ENCODE data around the gene MYMX.
"Not testable (repeated sequence)": the region's sequence is repeated elsewhere in the genome, so short reads cannot be mapped to it uniquely, and the experiment has no call there.

Gene MYMX

DNA sequence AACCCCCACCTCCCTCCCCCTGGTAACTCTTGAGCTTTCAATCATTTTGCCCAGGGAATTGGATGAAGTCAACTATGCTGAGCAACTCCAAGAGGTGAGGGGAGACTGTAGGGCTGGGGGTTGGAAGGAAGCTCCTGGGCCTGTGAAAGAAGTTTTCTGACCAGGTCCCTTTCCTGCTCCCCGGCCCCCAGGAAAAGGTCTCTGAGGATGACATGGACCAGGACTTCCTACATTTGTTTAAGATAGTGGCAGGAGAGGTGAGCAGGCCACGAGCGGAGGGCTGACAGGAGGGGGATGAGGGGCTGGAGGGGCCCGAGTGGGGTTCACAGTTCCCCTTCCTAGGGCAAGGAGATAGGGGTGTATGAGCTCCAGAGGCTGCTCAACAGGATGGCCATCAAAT, 36.3 kb upstream of the MYMX start:
- H3K4me1 ChIP-seq (ENCODE audit: control insufficient read depth, low read length): peaks cover 9% of the 10 kb centered on the region
- no peak overlapping the region for H3K4me3 ChIP-seq (ENCODE audit: low read length)
- H3K79me2 ChIP-seq (ENCODE audit: control insufficient read depth, low read length): no peaks in the 10 kb centered on the region
- H4K20me1 ChIP-seq (ENCODE audit: control insufficient read depth, insufficient read depth, low read depth, low read length): no peaks in the 10 kb centered on the region
- H3K9me3 ChIP-seq (ENCODE audit: control insufficient read depth, insufficient read depth, low read length): no peaks in the 10 kb centered on the region
- H3K36me3 ChIP-seq (ENCODE audit: control insufficient read depth, low read length): no peaks in the 10 kb centered on the region
- no peaks in the 10 kb centered on the region; the same call in 1 of the 2 replicates for H3F3A ChIP-seq (ENCODE audit: control insufficient read depth, insufficient read depth)
- TF ChIP-seq, protein P1, sequence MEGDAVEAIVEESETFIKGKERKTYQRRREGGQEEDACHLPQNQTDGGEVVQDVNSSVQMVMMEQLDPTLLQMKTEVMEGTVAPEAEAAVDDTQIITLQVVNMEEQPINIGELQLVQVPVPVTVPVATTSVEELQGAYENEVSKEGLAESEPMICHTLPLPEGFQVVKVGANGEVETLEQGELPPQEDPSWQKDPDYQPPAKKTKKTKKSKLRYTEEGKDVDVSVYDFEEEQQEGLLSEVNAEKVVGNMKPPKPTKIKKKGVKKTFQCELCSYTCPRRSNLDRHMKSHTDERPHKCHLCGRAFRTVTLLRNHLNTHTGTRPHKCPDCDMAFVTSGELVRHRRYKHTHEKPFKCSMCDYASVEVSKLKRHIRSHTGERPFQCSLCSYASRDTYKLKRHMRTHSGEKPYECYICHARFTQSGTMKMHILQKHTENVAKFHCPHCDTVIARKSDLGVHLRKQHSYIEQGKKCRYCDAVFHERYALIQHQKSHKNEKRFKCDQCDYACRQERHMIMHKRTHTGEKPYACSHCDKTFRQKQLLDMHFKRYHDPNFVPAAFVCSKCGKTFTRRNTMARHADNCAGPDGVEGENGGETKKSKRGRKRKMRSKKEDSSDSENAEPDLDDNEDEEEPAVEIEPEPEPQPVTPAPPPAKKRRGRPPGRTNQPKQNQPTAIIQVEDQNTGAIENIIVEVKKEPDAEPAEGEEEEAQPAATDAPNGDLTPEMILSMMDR (IDR thresholded peaks at IDR 0.05; ENCODE audit: low read depth, low read length, poor library complexity, severe bottlenecking): no peak
- no peak for TF ChIP-seq EZH2phosphoT487 (IDR thresholded peaks at IDR 0.05; ENCODE audit: borderline replicate concordance, low read length)
- no peaks in the 10 kb centered on the region for H3K9me2 ChIP-seq (replicated peaks; ENCODE audit: control insufficient read depth, low read length)
- peaks cover 14% of the 10 kb centered on the region for H3K27me3 ChIP-seq (ENCODE audit: control insufficient read depth, low read length)
- no peak overlapping the region for H3K4me2 ChIP-seq (ENCODE audit: low read length)
- no peak overlapping the region for H3K27ac ChIP-seq (ENCODE audit: low read depth, low read length)

DNA sequence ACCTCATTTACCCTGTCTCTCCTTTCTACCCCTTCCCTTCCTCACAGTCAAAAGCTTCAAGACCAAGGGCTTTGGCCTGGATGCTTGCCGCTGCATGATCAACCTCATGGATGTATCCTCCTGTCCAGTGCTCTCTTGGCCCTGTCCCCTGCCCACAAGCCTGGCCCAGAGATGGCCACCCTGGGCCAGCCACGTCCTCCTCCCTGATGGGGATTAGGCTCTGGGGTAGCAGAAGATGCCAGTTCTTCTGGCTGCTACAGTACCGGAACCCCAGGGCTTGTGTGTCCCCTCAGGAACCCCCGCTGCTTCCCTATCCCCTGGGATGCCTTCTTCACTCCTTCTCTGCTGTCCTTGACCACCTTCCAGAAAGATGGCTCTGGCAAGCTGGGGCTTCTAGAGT, 35.8 kb upstream of the MYMX start:
- no peaks in the 10 kb centered on the region; the same call in 1 of the 2 replicates for H3F3A ChIP-seq (ENCODE audit: control insufficient read depth, insufficient read depth)
- H3K36me3 ChIP-seq (ENCODE audit: control insufficient read depth, low read length): no peaks in the 10 kb centered on the region
- no peak overlapping the region for H3K4me2 ChIP-seq (ENCODE audit: low read length)
- H3K9me3 ChIP-seq (ENCODE audit: control insufficient read depth, insufficient read depth, low read length): no peaks in the 10 kb centered on the region
- H4K20me1 ChIP-seq (ENCODE audit: control insufficient read depth, insufficient read depth, low read depth, low read length): no peaks in the 10 kb centered on the region
- H3K4me3 ChIP-seq (ENCODE audit: low read length): no peak overlapping the region
- no peak overlapping the region for H3K27ac ChIP-seq (ENCODE audit: low read depth, low read length)
- H3K79me2 ChIP-seq (ENCODE audit: control insufficient read depth, low read length): no peaks in the 10 kb centered on the region
- H3K9me2 ChIP-seq (replicated peaks; ENCODE audit: control insufficient read depth, low read length): no peaks in the 10 kb centered on the region
- peaks cover 14% of the 10 kb centered on the region for H3K27me3 ChIP-seq (ENCODE audit: control insufficient read depth, low read length)
- peaks cover 11% of the 10 kb centered on the region for H3K4me1 ChIP-seq (ENCODE audit: control insufficient read depth, low read length)
- TF ChIP-seq, protein P1 (IDR thresholded peaks at IDR 0.05; ENCODE audit: low read depth, low read length, poor library complexity, severe bottlenecking): no peak
- TF ChIP-seq EZH2phosphoT487 (IDR thresholded peaks at IDR 0.05; ENCODE audit: borderline replicate concordance, low read length): no peak

DNA sequence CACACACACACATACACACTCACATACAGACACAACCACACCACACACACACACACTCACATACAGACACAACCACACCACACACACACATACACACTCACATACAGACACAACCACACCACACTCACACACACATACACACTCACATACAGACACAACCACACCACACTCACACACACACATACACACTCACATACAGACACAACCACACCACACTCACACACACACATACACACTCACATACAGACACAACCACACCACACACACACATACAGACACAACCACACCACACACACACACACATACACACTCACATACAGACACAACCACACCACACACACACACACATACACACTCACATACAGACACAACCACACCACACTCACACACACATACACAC, 34.9 kb upstream of the MYMX start:
- H3K9me2 ChIP-seq (replicated peaks; ENCODE audit: control insufficient read depth, low read length); H3K4me1 ChIP-seq (ENCODE audit: control insufficient read depth, low read length): not testable (repeated sequence)

DNA sequence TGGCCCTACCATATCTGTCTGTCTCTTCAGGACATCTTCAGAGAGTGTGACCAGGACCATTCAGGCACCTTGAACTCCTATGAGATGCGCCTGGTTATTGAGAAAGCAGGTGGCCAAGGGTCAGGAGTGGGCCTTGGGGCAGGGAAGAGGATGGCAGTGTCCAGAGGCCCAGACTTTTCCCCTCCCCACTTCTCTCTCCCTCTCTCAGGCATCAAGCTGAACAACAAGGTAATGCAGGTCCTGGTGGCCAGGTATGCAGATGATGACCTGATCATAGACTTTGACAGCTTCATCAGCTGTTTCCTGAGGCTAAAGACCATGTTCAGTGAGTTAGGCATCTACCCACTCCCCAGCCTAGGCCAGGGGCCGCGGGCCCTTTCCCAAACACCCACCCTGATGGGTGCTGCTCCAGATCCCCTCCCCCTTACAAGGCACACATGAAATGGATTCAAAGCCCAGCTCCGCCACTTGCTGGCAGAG, 33.8 kb upstream of the MYMX start:
- no peaks in the 10 kb centered on the region for H4K20me1 ChIP-seq (ENCODE audit: control insufficient read depth, insufficient read depth, low read depth, low read length)
- H3K27me3 ChIP-seq (ENCODE audit: control insufficient read depth, low read length): 0 out of 2 replicates have a peak, but pooled peaks cover 3% of the 10 kb centered on the region
- no peaks in the 10 kb centered on the region for H3K36me3 ChIP-seq (ENCODE audit: control insufficient read depth, low read length)
- H3K9me2 ChIP-seq (replicated peaks; ENCODE audit: control insufficient read depth, low read length): no peaks in the 10 kb centered on the region
- TF ChIP-seq, protein P1 (IDR thresholded peaks at IDR 0.05; ENCODE audit: low read depth, low read length, poor library complexity, severe bottlenecking): no peak
- TF ChIP-seq EZH2phosphoT487 (IDR thresholded peaks at IDR 0.05; ENCODE audit: borderline replicate concordance, low read length): no peak
- H3K4me1 ChIP-seq (ENCODE audit: control insufficient read depth, low read length): peaks cover 5% of the 10 kb centered on the region; the same call in 1 of the 2 replicates
- no peaks in the 10 kb centered on the region for H3K9me3 ChIP-seq (ENCODE audit: control insufficient read depth, insufficient read depth, low read length)
- H3F3A ChIP-seq (ENCODE audit: control insufficient read depth, insufficient read depth): no peaks in the 10 kb centered on the region; the same call in 1 of the 2 replicates
- no peak overlapping the region for H3K27ac ChIP-seq (ENCODE audit: low read depth, low read length)
- H3K4me2 ChIP-seq (ENCODE audit: low read length): no peak overlapping the region
- H3K79me2 ChIP-seq (ENCODE audit: control insufficient read depth, low read length): no peaks in the 10 kb centered on the region
- no peak overlapping the region for H3K4me3 ChIP-seq (ENCODE audit: low read length)

More for the DNA sequence above, 34.9 kb upstream of the MYMX start:
- not testable (repeated sequence) for H3K4me2 ChIP-seq (ENCODE audit: low read length); H3K4me3 ChIP-seq (ENCODE audit: low read length); H3K27ac ChIP-seq (ENCODE audit: low read depth, low read length); H3K9me3 ChIP-seq (ENCODE audit: control insufficient read depth, insufficient read depth, low read length); H3K27me3 ChIP-seq (ENCODE audit: control insufficient read depth, low read length); H3K79me2 ChIP-seq (ENCODE audit: control insufficient read depth, low read length); H3F3A ChIP-seq (ENCODE audit: control insufficient read depth, insufficient read depth); H3K36me3 ChIP-seq (ENCODE audit: control insufficient read depth, low read length); H4K20me1 ChIP-seq (ENCODE audit: control insufficient read depth, insufficient read depth, low read depth, low read length)

All from DOHH2 (cell line).